Fibroblast of lung (primary cell): ENCODE measurements around the gene DRICH1.

ENCODE experiments used
- EZH2 ChIP-seq: IDR thresholded peaks from 2 replicates; pipeline ENCODE4 v1.5.1; 2012; ENCODE audit warnings: low read length, control low read depth, mild to moderate bottlenecking; ENCODE audit errors: missing control alignments
- TF ChIP-seq, protein P1 (sequence below), 2 donors: IDR thresholded peaks in 1 of 2; conservative IDR thresholded peaks in 1 of 2; 1 replicate in 1 of 2; 2 replicates in 1 of 2; pipeline ENCODE4 v1.5.1; 2011 to 2012; ENCODE audit warnings: low read length in 2 of 2, control low read depth in 1 of 2, inconsistent platforms in 1 of 2, low read depth in 1 of 2, mild to moderate bottlenecking in 1 of 2

DNA sequence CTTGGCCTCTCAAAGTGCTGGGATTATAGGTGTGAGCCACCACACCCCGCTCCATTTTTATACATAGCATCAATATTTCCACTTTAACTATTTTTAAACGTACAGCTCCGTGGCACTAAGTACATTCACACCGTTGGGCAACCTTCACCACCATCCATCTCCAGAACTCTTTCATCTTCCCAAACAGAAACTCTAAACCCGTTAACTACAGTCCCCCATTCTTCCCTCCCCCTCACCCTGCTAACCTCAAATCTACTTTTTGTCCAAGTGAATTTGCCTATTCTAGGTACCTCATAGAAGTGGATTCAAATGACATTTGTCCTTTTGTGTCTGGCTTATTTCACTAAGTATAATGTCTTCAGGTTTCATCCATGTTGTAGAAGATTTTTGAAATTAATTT is 55.4 kb downstream of the DRICH1 start:
- TF ChIP-seq, protein P1, sequence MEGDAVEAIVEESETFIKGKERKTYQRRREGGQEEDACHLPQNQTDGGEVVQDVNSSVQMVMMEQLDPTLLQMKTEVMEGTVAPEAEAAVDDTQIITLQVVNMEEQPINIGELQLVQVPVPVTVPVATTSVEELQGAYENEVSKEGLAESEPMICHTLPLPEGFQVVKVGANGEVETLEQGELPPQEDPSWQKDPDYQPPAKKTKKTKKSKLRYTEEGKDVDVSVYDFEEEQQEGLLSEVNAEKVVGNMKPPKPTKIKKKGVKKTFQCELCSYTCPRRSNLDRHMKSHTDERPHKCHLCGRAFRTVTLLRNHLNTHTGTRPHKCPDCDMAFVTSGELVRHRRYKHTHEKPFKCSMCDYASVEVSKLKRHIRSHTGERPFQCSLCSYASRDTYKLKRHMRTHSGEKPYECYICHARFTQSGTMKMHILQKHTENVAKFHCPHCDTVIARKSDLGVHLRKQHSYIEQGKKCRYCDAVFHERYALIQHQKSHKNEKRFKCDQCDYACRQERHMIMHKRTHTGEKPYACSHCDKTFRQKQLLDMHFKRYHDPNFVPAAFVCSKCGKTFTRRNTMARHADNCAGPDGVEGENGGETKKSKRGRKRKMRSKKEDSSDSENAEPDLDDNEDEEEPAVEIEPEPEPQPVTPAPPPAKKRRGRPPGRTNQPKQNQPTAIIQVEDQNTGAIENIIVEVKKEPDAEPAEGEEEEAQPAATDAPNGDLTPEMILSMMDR (conservative IDR thresholded peaks at IDR 0.05 in 1 of 2, IDR thresholded peaks at IDR 0.05 in 1 of 2; ENCODE audit: low read depth in 1 of 2, low read length in 2 of 2) = no peak
- no peak for TF ChIP-seq EZH2
